SH-SY5Y (cell line): ENCODE results near the gene TMEM127.

Experiments
- GATA2 ChIP-seq: IDR thresholded peaks from 2 replicates; pipeline ENCODE4 v1.6.1; 2011; ENCODE audit warnings: mild to moderate bottlenecking, low read depth, low read length
- GATA3 ChIP-seq: IDR thresholded peaks from 2 replicates; pipeline ENCODE4 v1.6.1; 2011; ENCODE audit warnings: low read depth, mild to moderate bottlenecking, low read length, moderate library complexity

DNA sequence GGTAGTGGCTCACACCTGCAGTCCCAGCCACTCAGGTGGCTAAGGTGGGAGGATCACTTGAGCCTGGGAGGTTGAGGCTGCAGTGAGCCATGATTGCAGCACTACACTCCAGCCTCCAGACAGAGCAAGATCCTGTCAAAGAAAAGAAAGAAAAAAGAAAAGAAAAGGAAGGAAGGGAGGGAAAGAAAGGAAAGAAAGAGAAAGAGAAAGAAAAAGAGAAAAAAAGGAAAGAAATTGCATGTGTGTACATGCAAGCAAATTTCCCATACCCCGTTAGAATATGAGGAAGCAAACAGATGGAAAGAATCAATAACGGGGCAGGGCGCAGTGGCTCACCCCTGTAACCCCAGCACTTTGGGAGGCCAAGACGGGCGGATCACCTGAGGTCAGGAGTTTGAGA lies 17.9 kb downstream of the TMEM127 start:
- no peak for TF ChIP-seq GATA3
- no peak for TF ChIP-seq GATA2
